Esophagus (tissue), 2 donors: Measurements from ENCODE around the gene NDUFA13. TPM values are rescaled to one million over a fixed set of nuclear protein-coding genes. Genes with fewer than 3 reads are reported as not detected.

ENCODE experiments used
- H3K27ac ChIP-seq, 2 donors: one replicate each; pipeline ENCODE4 v1.5.1; 2013; ENCODE audit warnings: low read depth in 2 of 2, mild to moderate bottlenecking in 2 of 2, inconsistent platforms in 1 of 2, low read length in 1 of 2, moderate library complexity in 1 of 2
- H3K27me3 ChIP-seq, 2 donors: one replicate each; pipeline ENCODE4 v1.6.1; 2013; ENCODE audit warnings: low read length in 2 of 2, control low read depth in 1 of 2, mild to moderate bottlenecking in 1 of 2; ENCODE audit not compliant: insufficient read depth in 2 of 2, control insufficient read depth in 1 of 2
- H3K36me3 ChIP-seq, 2 donors: one replicate each; pipeline ENCODE4 v1.6.1; 2013; ENCODE audit warnings: low read length in 1 of 2; ENCODE audit not compliant: control insufficient read depth in 2 of 2, insufficient read depth in 2 of 2
- H3K4me1 ChIP-seq, 2 donors: one replicate each; pipeline ENCODE4 v1.6.1; 2013; ENCODE audit warnings: low read length in 1 of 2; ENCODE audit not compliant: control insufficient read depth in 2 of 2, insufficient read depth in 2 of 2
- H3K4me3 ChIP-seq, 2 donors: one replicate each; pipeline ENCODE4 v1.5.1; 2013; ENCODE audit warnings: low read length in 2 of 2, mild to moderate bottlenecking in 2 of 2, low read depth in 1 of 2, moderate library complexity in 1 of 2
- H3K9me3 ChIP-seq, 2 donors: one replicate each; pipeline ENCODE4 v1.6.1; 2013; ENCODE audit warnings: mild to moderate bottlenecking in 2 of 2, low read depth in 1 of 2, low read length in 1 of 2, moderate library complexity in 1 of 2; ENCODE audit not compliant: control insufficient read depth in 2 of 2, insufficient read depth in 1 of 2
- WGBS, 2 donors: extraction: QIAGEN DNeasy Blood & Tissue Kit; methylation state at CpG; one replicate each; pipeline ENCODE4 v1.1.7; 2013; 5-methylcytosine and 5-hydroxymethylcytosine counted together
- polyA plus RNA-seq, 2 donors: library from polyadenylated mRNA; stranded (reverse); fragments of 200-250 nt; gene quantifications; one replicate each; pipeline ENCODE4 v1.2.3, GENCODE V29; 2013
- donor health status: healthy with polysubstance abuse.
- donor health status: Bipolar disorder and iron deficiency.

Gene NDUFA13
- polyA plus RNA-seq, 2 donors = 273 to 353 TPM

DNA sequence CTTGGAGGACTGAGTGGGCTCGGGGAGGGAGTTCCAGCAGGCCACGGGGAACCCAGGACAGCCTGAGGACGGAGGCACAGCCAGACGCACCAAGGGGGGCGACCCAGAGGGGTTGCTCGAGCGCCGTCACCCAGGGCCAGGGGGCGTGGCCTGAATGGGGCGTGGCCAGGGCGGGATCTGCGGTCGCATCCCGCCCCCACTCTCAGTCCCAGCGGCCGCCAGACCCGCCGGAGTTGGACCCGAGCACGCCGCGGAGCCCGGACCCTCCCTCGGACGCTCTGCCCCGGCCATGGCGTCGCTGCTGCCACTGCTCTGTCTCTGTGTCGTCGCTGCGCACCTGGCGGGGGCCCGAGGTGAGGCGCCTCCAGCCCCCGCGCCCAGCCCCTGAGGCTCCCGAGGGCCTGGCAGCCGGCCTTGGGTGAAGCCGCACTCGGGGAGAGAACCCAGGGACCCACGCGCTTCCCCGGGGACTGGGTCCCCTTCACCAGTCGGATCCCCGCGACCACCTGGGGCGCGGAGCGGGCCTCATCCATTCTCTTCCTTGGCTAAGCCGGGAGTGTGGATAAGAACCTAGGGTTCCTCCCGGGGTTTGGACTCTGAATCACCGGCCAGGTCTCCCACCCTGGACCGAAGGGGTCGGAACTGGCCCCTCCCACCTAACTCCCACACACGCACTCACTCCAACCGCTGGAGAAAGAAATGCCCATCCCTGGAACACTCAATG, 22.2 kb downstream of the NDUFA13 start, which contains the start of gene CILP2:
Gene CILP2 (plus strand): TSS at position 205 of the 724 bp plus-strand sequence. CDS start 85 bp downstream, at position 290.
- Histone ChIP-seq H3K27ac (no peak within 1 kb of the TSS), H3K4me3 (peak within 1 kb of the TSS in 1 of 2 donors; percentile 19), H3K27me3 (peaks cover 0 to 12% of the 10 kb centered on the region in 2 donors), H3K9me3 (peaks cover 0 to 14% of the 10 kb centered on the region in 2 donors), H3K4me1 (peaks cover 2 to 24% of the 10 kb centered on the region in 2 donors), H3K36me3 (no peaks in the 10 kb centered on the region)
- 2 to 4% methylated on average over 36 to 56 of the region's 56 CpGs for WGBS, 2 donors

DNA sequence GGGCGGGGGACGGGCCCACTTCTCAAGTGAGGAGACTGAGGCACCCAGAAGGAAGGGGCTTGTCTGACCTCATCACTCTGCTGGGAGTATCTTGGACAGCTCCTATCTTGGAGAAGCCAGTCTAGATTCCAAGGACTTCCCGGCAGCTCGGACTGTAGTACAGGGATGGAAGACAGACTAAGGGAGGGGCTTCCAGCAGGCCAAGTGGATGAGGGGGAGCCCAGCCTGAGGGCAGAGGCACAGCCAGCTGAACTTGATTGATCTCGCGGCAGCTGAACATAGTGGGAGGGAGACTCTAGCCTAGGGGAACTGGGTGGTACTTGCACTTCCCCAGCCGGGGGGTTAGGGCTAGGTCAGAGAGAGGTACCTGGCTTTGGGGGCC, 22.8 kb downstream of the NDUFA13 start:
- H3K36me3 ChIP-seq = no peaks in the 10 kb centered on the region
- H3K27me3 ChIP-seq = peaks cover 0 to 12% of the 10 kb centered on the region in 2 donors
- peaks cover 0 to 14% of the 10 kb centered on the region in 2 donors for H3K9me3 ChIP-seq
- H3K4me1 ChIP-seq = peaks cover 2 to 24% of the 10 kb centered on the region in 2 donors
- no peak overlapping the region for H3K4me3 ChIP-seq
- WGBS, 2 donors = 21 to 28% methylated on average over 7 of the region's 7 CpGs
- H3K27ac ChIP-seq = no peak overlapping the region

- peaks cover 2 to 24% of the 10 kb centered on the region in 2 donors for H3K4me1 ChIP-seq
- H3K27ac ChIP-seq = no peak overlapping the region
- peaks cover 0 to 14% of the 10 kb centered on the region in 2 donors for H3K9me3 ChIP-seq
- no peak overlapping the region for H3K4me3 ChIP-seq
- peaks cover 0 to 12% of the 10 kb centered on the region in 2 donors for H3K27me3 ChIP-seq
- no peaks in the 10 kb centered on the region for H3K36me3 ChIP-seq
- 40 to 43% methylated on average over 19 of the region's 19 CpGs for WGBS, 2 donors
Observed at GRCh38 chr19:19539698-19540063, 23.7 kb downstream of the NDUFA13 start.

GRCh38 chr19:19540064-19540714, 24.2 kb downstream of the NDUFA13 start:
- peaks cover 2 to 24% of the 10 kb centered on the region in 2 donors for H3K4me1 ChIP-seq
- H3K27ac ChIP-seq = no peak overlapping the region
- WGBS, 2 donors = 13 to 26% methylated on average over 46 to 74 of the region's 74 CpGs
- H3K27me3 ChIP-seq = peaks cover 0 to 12% of the 10 kb centered on the region in 2 donors
- no peaks in the 10 kb centered on the region for H3K36me3 ChIP-seq
- no peak overlapping the region for H3K4me3 ChIP-seq
- peaks cover 0 to 14% of the 10 kb centered on the region in 2 donors for H3K9me3 ChIP-seq

DNA sequence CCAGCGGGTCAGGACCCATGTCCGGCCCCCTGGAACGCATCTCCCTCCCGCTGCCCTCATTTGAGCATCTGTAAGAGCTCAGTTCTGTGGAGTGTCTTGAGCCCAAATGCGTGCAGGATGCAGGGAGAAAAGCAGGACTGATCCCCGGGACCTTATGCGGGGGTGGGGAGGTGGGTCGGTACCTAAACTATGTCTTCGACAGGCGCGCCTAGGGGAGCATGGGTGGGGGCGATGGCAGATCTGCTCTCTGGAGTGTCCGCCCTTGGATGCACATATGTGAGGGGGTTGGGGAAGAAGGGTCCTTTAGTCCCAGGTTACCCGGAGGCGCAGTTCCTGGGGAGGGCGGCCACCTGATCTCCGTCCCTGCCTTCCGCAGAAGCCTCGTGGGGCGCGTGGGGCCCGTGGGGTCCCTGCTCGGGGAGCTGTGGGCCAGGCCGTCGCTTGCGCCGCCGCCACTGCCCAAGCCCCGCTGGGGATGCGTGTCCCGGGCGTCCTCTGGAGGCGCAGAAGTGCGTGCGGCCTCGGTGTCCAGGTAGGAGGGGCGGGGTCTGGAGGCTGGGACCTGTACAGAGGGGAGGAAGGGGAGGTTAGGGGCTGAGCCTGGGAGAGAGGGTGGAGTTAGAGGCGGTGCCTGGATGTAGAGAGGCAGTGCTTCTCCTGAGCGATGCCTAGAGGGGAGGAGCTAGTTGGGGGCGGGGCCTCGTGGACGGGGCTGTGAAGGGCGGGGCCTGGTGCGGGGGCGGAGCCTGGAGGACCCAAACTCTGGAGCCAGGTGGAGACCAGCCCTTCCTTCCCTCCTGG, 24.9 kb downstream of the NDUFA13 start:
- H3K4me3 ChIP-seq = no peak overlapping the region
- H3K27me3 ChIP-seq = peaks cover 0 to 12% of the 10 kb centered on the region in 2 donors
- no peaks in the 10 kb centered on the region for H3K36me3 ChIP-seq
- peaks cover 2 to 24% of the 10 kb centered on the region in 2 donors for H3K4me1 ChIP-seq
- WGBS, 2 donors = 4 to 6% methylated on average over 43 to 45 of the region's 45 CpGs
- H3K9me3 ChIP-seq = peaks cover 0 to 13% of the 10 kb centered on the region in 2 donors
- no peak overlapping the region for H3K27ac ChIP-seq

DNA sequence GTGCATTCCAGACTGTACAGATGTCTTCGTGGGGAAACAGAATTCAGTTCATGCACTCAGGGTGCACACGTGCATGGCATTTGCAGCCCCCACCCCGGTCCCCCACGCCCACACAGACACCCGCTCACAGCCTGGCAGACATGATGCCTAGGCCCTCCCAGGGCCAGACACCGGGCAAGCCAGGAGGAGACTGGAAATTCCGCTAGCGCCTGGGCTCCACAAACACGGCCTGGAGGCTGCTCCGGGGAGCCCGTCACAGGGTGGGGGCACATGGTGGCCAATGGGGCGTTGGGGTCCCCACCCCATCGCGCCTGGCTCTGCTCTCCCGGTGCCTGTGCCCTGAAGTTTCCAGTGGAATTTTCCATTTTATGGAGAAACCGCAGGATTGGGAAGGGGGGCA, 25.6 kb downstream of the NDUFA13 start:
- H3K4me3 ChIP-seq = no peak overlapping the region
- peaks cover 0 to 12% of the 10 kb centered on the region in 2 donors for H3K27me3 ChIP-seq
- WGBS, 2 donors = 64 to 81% methylated on average over 16 of the region's 16 CpGs
- H3K9me3 ChIP-seq = peaks cover 0 to 13% of the 10 kb centered on the region in 2 donors
- no peaks in the 10 kb centered on the region for H3K36me3 ChIP-seq
- H3K4me1 ChIP-seq = peaks cover 2 to 24% of the 10 kb centered on the region in 2 donors
- no peak overlapping the region for H3K27ac ChIP-seq

DNA sequence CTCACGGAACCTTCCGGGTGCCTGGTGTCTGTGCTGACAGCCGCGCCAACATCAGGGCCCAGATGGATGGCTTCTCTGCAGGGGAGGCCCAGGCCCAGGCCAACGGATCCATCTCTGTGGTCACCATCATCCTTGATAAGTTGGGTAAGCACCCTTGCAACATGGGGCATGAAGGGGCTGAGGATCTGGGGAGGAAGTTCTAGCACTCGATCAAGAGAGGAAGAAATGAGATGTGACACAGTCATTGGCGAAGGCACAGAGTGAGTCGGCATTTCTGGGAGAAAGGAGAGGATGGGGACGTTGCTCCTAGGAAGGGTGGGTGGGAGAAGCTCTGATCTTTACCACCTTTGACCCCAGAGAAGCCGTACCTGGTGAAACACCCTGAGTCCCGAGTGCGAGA, 26.5 kb downstream of the NDUFA13 start:
- Histone ChIP-seq H3K4me3 (no peak overlapping the region), H3K27me3 (peaks cover 0 to 12% of the 10 kb centered on the region in 2 donors), H3K27ac (no peak overlapping the region), H3K36me3 (no peaks in the 10 kb centered on the region), H3K4me1 (peaks cover 2 to 23% of the 10 kb centered on the region in 2 donors), H3K9me3 (peaks cover 0 to 13% of the 10 kb centered on the region in 2 donors)
- WGBS, 2 donors = 85% methylated on average over 12 of the region's 12 CpGs

GRCh38 chr19:19543101-19543500, 27.1 kb downstream of the NDUFA13 start:
- Histone ChIP-seq H3K4me3 (no peak overlapping the region), H3K9me3 (peaks cover 0 to 11% of the 10 kb centered on the region in 2 donors), H3K4me1 (peaks cover 2 to 21% of the 10 kb centered on the region in 2 donors), H3K27ac (no peak overlapping the region), H3K27me3 (peaks cover 0 to 9% of the 10 kb centered on the region in 2 donors), H3K36me3 (no peaks in the 10 kb centered on the region)
- WGBS, 2 donors = 93 to 95% methylated on average over 13 of the region's 13 CpGs

DNA sequence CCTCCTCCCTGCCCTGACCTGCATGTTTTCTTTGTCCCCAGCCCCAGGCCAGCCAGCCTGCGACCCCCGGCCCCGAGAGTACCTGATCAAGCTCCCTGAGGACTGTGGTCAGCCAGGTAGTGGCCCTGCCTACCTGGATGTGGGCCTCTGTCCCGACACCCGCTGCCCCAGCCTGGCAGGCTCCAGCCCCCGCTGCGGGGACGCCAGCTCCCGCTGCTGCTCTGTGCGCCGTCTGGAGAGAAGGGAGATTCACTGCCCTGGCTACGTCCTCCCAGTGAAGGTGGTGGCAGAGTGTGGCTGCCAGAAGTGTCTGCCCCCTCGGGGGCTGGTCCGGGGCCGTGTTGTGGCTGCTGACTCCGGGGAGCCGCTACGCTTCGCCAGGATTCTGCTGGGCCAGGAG, 27.6 kb downstream of the NDUFA13 start:
- 86 to 92% methylated on average over 18 to 19 of the region's 19 CpGs for WGBS, 2 donors

More for the DNA sequence above, 27.6 kb downstream of the NDUFA13 start:
- Histone ChIP-seq H3K27ac (no peak overlapping the region), H3K4me1 (peaks cover 2 to 16% of the 10 kb centered on the region in 2 donors), H3K9me3 (peaks cover 0 to 11% of the 10 kb centered on the region in 2 donors), H3K36me3 (no peaks in the 10 kb centered on the region), H3K4me3 (no peak overlapping the region), H3K27me3 (peaks cover 0 to 6% of the 10 kb centered on the region in 2 donors)
